Esophagus muscularis mucosa (tissue), 4 donors: ENCODE data around the gene ANKRD13D. TPM values are rescaled to one million over a fixed set of nuclear protein-coding genes. Genes with fewer than 3 reads are reported as not detected.

ENCODE experiments used
- DNase-seq: peaks from one replicate; pipeline ENCODE4 v3.0.0-alpha.2; 2017; ENCODE audit errors: extremely low spot score
- H3K27ac ChIP-seq, 4 donors: fragments of 200-600 bp; sonication (generic); replicated peaks in 1 of 4; 1 replicate in 3 of 4; 2 replicates in 1 of 4; pipeline ENCODE4 v1.5.1; 2016 to 2019; ENCODE audit warnings: mild to moderate bottlenecking in 1 of 4
- H3K27me3 ChIP-seq, 4 donors: fragments of 200-600 bp; sonication (generic); one replicate each; pipeline versions ENCODE4 v1.5.1 to v1.6.0; 2016 to 2019
- H3K36me3 ChIP-seq, 4 donors: fragments of 200-600 bp; sonication (generic); one replicate each; pipeline ENCODE4 v1.5.1; 2016 to 2019
- H3K4me1 ChIP-seq, 4 donors: fragments of 200-600 bp; sonication (generic); one replicate each; pipeline ENCODE4 v1.5.1; 2016 to 2019
- H3K4me3 ChIP-seq, 4 donors: fragments of 200-600 bp; sonication (generic); 1 replicate in 2 of 4; 2 replicates in 2 of 4; pipeline ENCODE4 v1.5.1; 2016 to 2019; ENCODE audit warnings: mild to moderate bottlenecking in 4 of 4, moderate library complexity in 1 of 4
- H3K9me3 ChIP-seq, 4 donors: fragments of 200-600 bp; sonication (generic); 1 replicate in 3 of 4; 2 replicates in 1 of 4; pipeline ENCODE4 v1.5.1; 2016 to 2019
- EP300 ChIP-seq: sonication (generic); formaldehyde crosslinking; IDR thresholded peaks from one replicate; pipeline ENCODE4 v1.6.1; 2017; ENCODE audit warnings: antibody characterized with exemption
- POLR2A ChIP-seq: fragments of 450-650 bp; IDR thresholded peaks from one replicate; pipeline ENCODE4 v1.6.1; 2017; ENCODE audit warnings: antibody characterized with exemption, moderate library complexity, mild to moderate bottlenecking, low read depth
- POLR2AphosphoS5 ChIP-seq, 2 donors: sonication (generic); formaldehyde crosslinking; IDR thresholded peaks; one replicate each; pipeline ENCODE4 v1.6.1; 2017; ENCODE audit warnings: antibody characterized with exemption in 2 of 2
- WGBS: methylation state at CpG from one replicate; pipeline ENCODE4 v1.1.5; 2018; 5-methylcytosine and 5-hydroxymethylcytosine counted together
- intact Hi-C: fragments of 100-400 bp; cut with DNase I; formaldehyde crosslinking; loops from one replicate; pipeline ENCODE4 v1.15.1; 2023
- total RNA-seq, 4 donors: library from RNA; depleted of rRNA; stranded (reverse); fragments of >200 nt; gene quantifications; one replicate each; pipeline versions ENCODE4 v1.1.0 to v1.2.1, GENCODE V29; 2016
- TF ChIP-seq, protein P1 (sequence below), 3 experiments: fragments of 200-600 bp in 2 of 3; fragments of 450-650 bp in 1 of 3; sonication (generic) in 2 of 3; IDR thresholded peaks; one replicate each; pipeline ENCODE4 v1.5.1; 2017 to 2019; ENCODE audit warnings: antibody characterized with exemption in 3 of 3, mild to moderate bottlenecking in 2 of 3, moderate library complexity in 1 of 3

The ANKRD13D gene
- total RNA-seq, 4 donors from 2014 or later, result 27.7 to 53.0 (median 39.5) TPM

DNA sequence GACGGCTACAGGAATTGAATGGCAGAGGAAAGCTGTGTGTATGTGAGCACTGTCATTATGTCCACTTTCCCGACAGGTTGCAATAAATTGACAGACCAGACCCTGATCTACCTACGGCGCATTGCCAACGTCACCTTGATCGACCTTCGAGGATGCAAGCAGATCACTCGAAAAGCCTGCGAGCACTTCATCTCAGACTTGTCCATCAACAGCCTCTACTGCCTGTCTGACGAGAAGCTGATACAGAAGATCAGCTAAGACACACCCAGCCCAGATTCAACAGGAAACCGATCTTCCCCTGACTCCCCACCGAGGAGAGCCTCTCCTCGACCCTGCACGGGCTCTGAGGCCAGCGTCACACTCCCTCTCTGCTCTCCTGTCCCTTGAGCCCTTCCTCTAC, 34.3 kb upstream of the ANKRD13D start:
- WGBS, result 88% methylated on average over 15 of the region's 15 CpGs
- H3K27ac ChIP-seq, result no peak overlapping the region
- TF ChIP-seq POLR2AphosphoS5 (IDR thresholded peaks at IDR 0.05) (no peak), EP300 (no peak)
- H3K9me3 ChIP-seq, result no peaks in the 10 kb centered on the region
- H3K27me3 ChIP-seq, result no peaks in the 10 kb centered on the region
- peaks cover 58 to 82% (median 75%) of the 10 kb centered on the region in 4 donors for H3K36me3 ChIP-seq
- intact Hi-C loops, result no loop called here
- H3K4me1 ChIP-seq, result peaks cover 0 to 13% (median 10%) of the 10 kb centered on the region in 4 donors
- DNase-seq, result no peak
- H3K4me3 ChIP-seq, result no peak overlapping the region

DNA sequence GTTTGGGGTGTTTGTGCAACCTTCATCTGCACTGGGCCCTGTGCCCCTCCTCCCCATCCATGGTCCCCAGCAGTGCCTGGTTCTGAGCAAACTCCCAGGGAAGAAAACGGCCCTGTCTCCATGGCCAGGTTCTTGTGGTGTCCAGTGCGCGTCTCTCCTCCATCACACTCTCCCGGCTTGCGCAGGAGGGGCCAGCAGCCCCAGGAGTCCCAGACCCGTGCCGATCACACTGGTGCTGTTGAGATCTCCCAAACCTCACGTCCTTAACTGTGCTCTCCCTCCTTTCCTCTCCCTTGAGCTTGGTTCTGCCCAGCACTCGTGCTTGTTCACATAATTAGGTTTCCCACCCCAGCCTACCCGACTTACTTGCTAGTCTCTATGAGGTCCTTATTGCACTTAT, 33.8 kb upstream of the ANKRD13D start:
- Histone ChIP-seq H3K27ac (no peak overlapping the region), H3K9me3 (no peaks in the 10 kb centered on the region), H3K4me1 (peaks cover 0 to 13% (median 10%) of the 10 kb centered on the region in 4 donors), H3K4me3 (no peak overlapping the region), H3K27me3 (no peaks in the 10 kb centered on the region), H3K36me3 (peaks cover 52 to 76% (median 70%) of the 10 kb centered on the region in 4 donors)
- 87% methylated on average over 9 of the region's 10 CpGs for WGBS
- TF ChIP-seq EP300 (no peak), POLR2AphosphoS5 (IDR thresholded peaks at IDR 0.05) (no peak), POLR2A (no peak)
- TF ChIP-seq, protein P1, sequence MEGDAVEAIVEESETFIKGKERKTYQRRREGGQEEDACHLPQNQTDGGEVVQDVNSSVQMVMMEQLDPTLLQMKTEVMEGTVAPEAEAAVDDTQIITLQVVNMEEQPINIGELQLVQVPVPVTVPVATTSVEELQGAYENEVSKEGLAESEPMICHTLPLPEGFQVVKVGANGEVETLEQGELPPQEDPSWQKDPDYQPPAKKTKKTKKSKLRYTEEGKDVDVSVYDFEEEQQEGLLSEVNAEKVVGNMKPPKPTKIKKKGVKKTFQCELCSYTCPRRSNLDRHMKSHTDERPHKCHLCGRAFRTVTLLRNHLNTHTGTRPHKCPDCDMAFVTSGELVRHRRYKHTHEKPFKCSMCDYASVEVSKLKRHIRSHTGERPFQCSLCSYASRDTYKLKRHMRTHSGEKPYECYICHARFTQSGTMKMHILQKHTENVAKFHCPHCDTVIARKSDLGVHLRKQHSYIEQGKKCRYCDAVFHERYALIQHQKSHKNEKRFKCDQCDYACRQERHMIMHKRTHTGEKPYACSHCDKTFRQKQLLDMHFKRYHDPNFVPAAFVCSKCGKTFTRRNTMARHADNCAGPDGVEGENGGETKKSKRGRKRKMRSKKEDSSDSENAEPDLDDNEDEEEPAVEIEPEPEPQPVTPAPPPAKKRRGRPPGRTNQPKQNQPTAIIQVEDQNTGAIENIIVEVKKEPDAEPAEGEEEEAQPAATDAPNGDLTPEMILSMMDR (IDR thresholded peaks at IDR 0.05), result no peak
- intact Hi-C loops, result no loop called here
- DNase-seq, result no peak

DNA sequence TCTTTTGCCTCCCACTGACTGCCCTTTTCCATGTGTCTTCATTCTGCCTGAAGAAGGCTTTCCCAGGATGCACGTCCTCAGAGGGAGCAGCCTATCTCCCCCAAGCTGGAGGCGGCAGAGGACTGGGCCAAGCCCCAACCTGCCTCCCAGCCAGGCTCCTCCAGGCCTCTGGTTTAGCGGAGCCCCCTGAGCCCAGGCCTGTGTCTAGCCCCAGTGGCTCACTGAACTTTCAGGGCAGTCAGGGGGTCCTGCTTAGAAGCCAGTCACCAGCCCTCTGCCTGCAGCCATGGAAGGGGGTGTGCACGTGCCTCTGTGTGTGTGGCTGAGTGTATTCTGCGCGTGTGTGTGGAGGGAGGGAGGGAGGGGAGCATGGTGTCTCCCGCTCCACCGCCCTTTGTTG, 33.2 kb upstream of the ANKRD13D start:
- no peaks in the 10 kb centered on the region for H3K9me3 ChIP-seq
- H3K27me3 ChIP-seq, result no peaks in the 10 kb centered on the region
- TF ChIP-seq, protein P1 (IDR thresholded peaks at IDR 0.05), result no peak
- TF ChIP-seq POLR2A, result no peak
- no peak for TF ChIP-seq EP300
- TF ChIP-seq POLR2AphosphoS5 (IDR thresholded peaks at IDR 0.05), result no peak
- H3K4me1 ChIP-seq, result peaks cover 0 to 16% (median 11%) of the 10 kb centered on the region in 4 donors
- 77% methylated on average over 8 of the region's 8 CpGs for WGBS
- no peak overlapping the region for H3K27ac ChIP-seq
- DNase-seq, result no peak
- intact Hi-C loops, result no loop called here
- H3K4me3 ChIP-seq, result no peak overlapping the region
- H3K36me3 ChIP-seq, result peaks cover 47 to 71% (median 65%) of the 10 kb centered on the region in 4 donors

DNA sequence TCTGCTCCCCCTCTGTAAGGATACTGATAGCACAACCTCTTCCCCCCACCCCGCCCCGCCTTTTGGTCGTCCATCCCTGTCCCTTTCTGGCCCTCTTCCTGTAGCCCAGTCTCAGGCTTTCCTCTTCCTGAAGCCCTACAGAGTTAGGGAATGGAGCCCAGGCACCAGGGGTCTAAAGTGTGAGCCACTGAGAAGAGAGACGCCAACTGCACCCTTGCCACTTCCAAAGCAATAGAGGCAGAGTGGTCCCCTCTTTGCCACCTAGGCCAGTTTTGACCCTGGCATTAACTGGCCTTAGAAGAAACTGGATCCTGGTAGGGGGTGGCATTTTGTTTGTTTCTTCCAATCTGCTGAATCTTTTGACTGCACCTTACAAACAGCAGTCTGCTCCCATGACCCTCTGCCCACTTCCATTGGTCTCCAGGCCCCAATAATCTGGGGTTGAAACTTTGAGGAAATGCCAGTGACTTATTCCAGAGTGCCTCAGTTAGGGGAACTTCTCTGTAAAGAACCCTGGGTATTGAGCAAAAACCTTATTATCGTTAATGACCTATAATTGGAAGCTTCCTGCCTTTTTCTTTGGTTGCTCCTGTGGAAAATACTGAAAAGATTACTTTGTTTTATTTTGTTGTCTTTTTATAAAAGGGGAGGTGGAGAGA, 32.5 kb upstream of the ANKRD13D start:
- H3K4me1 ChIP-seq, result peaks cover 1 to 23% (median 18%) of the 10 kb centered on the region in 4 donors
- 78% methylated on average over 5 of the region's 5 CpGs for WGBS
- DNase-seq, result no peak
- H3K4me3 ChIP-seq, result no peak overlapping the region
- H3K36me3 ChIP-seq, result peaks cover 43 to 64% (median 57%) of the 10 kb centered on the region in 4 donors
- no peaks in the 10 kb centered on the region for H3K27me3 ChIP-seq
- H3K27ac ChIP-seq, result no peak overlapping the region
- intact Hi-C loops, result no loop called here
- TF ChIP-seq POLR2AphosphoS5 (IDR thresholded peaks at IDR 0.05) (no peak), EP300 (no peak)
- TF ChIP-seq, protein P1 (IDR thresholded peaks at IDR 0.05), result no peak
- H3K9me3 ChIP-seq, result no peaks in the 10 kb centered on the region

DNA sequence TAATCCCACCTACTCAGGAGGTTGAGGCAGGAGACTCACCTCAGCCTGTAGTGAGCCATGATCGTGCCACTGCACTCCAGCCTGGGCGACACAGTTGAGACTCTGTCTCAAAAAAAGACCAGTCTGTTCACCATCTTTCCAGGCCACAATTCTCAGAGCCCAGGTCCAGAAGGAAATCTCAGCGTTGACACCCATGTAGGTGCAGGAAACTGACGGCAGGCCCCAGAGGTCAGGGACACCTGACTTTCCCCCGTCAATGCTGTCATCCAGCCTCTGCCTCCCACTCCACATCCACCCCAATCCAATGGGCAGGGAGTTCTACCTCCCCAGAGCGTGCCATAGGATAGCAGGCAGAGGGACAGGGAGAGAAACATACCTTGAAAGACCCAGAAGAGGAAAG, 28.7 kb upstream of the ANKRD13D start:
- DNase-seq, result no peak
- intact Hi-C loops, result loop anchor here (5.0 kb wide), 1 partner anchor 122 kb away; no protein-coding TSS in a partner anchor
- Histone ChIP-seq H3K36me3 (peaks cover 8 to 26% (median 19%) of the 10 kb centered on the region in 4 donors), H3K9me3 (no peaks in the 10 kb centered on the region), H3K27me3 (no peaks in the 10 kb centered on the region), H3K4me1 (peaks cover 17 to 35% (median 27%) of the 10 kb centered on the region in 4 donors), H3K4me3 (no peak overlapping the region), H3K27ac (no peak overlapping the region)
- TF ChIP-seq POLR2A, result no peak
- TF ChIP-seq, protein P1 (IDR thresholded peaks at IDR 0.05), result no peak
- no peak for TF ChIP-seq EP300
- TF ChIP-seq POLR2AphosphoS5 (IDR thresholded peaks at IDR 0.05), result no peak
- WGBS, result 93% methylated on average over 6 of the region's 6 CpGs
